Measurements from ENCODE around the gene WWOX. TPM values are rescaled to one million over a fixed set of nuclear protein-coding genes. Genes with fewer than 3 reads are reported as not detected.

Gene WWOX
- total RNA-seq, 2 experiments from 2014 or later = 19.9 to 29.4 TPM

DNA sequence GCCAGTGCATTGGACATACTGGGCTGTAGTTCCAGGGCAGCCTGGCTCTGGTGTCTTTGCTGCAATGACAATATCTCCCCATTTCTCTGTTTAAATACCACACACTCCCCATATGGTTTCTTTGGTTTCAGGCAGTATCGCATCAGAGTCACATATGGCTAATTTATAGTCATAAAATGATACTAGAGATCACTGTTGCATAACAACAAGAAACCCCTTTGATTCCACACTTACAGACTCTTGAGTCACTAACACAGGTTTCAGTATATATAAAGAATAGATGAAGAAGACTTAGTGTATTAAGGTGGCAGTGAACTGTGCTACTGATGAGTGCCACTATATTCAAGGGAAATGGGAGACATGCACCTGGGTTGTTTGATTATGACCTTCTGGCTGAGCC lies 281.6 kb downstream of the WWOX start:
- ATAC-seq = no peak
- CTCF ChIA-PET = no interaction called here
- Mint-ChIP-seq H3K4me3 (no peak overlapping the region), H3K27ac (no peak overlapping the region), H3K27me3 (no peaks in the 10 kb centered on the region), H3K9me3 (ENCODE audit: low read depth) (no peaks in the 10 kb centered on the region), H3K36me3 (ENCODE audit: low read depth) (peaks cover 8% of the 10 kb centered on the region), H3K4me1 (no peaks in the 10 kb centered on the region)
- POLR2A ChIA-PET = no interaction called here
- no peak for DNase-seq
- intact Hi-C loops (cut with DNase I, micrococcal nuclease) = no loop called here

DNA sequence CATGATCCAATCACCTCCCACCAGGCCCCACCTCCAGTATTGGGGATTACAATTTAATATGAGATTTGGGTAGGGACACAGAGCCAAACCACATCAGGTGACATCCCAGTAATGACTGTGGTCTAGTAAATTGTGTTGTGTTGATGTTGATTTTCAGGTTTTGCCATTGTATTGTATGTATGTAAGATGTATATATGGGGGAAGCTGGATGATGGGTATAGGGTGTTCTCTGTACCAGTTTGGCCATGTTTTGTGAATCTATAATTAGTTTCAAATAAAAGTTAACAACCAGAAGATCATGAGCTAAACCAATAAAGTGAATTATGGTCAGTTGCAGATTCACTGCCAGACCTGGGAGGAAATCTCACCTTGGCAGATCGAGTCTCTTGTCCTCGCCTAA lies 283.7 kb downstream of the WWOX start:
- ChIA-PET CTCF (no interaction called here), POLR2A (no interaction called here)
- Mint-ChIP-seq H3K27ac (no peak overlapping the region), H3K27me3 (no peaks in the 10 kb centered on the region), H3K9me3 (ENCODE audit: low read depth) (no peaks in the 10 kb centered on the region), H3K36me3 (ENCODE audit: low read depth) (peaks cover 12% of the 10 kb centered on the region), H3K4me1 (no peaks in the 10 kb centered on the region), H3K4me3 (no peak overlapping the region)
- DNase-seq (no peak), ATAC-seq (no peak)
- intact Hi-C loops (cut with DNase I, micrococcal nuclease) = no loop called here

DNA sequence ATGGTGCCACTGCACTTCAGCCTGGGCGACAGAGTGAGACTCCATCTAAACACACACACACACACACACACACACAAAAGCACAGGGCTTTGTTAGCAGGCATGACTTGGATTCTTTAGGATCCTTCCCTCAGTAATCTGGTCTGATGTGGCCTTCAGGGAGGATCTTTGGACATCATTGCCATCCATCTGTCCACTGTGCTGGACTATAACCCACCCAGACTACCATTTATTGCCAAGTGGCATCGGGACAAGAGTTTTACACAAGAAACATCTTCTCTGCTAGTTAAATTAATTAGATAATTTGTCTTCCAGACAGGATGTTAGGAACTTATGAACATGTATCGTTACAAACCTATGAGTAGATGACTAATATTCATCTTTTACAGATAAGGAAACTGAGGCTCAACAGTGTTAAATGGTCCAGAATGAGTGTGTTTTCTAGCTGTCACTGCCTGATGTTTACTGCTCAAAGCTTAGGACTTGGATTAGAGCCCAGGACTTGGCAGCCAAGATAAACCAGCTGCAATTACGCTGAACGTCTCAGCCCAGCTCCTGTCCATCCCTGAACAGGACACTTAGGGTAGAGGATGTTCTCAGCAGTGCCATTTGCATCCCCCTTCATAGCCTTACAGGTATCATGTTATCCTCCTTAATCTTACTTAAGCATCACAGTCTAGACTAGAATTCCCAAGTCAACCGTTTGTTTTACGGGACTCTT lies 285.8 kb downstream of the WWOX start:
- CTCF ChIA-PET = no interaction called here
- Mint-ChIP-seq H3K27me3 (no peaks in the 10 kb centered on the region), H3K9me3 (ENCODE audit: low read depth) (no peaks in the 10 kb centered on the region), H3K36me3 (ENCODE audit: low read depth) (peaks cover 20% of the 10 kb centered on the region), H3K4me3 (no peak overlapping the region), H3K4me1 (no peaks in the 10 kb centered on the region), H3K27ac (no peak overlapping the region)
- ATAC-seq (no peak), DNase-seq (no peak)
- POLR2A ChIA-PET = no interaction called here
- intact Hi-C loops (cut with DNase I, micrococcal nuclease) = no loop called here

DNA sequence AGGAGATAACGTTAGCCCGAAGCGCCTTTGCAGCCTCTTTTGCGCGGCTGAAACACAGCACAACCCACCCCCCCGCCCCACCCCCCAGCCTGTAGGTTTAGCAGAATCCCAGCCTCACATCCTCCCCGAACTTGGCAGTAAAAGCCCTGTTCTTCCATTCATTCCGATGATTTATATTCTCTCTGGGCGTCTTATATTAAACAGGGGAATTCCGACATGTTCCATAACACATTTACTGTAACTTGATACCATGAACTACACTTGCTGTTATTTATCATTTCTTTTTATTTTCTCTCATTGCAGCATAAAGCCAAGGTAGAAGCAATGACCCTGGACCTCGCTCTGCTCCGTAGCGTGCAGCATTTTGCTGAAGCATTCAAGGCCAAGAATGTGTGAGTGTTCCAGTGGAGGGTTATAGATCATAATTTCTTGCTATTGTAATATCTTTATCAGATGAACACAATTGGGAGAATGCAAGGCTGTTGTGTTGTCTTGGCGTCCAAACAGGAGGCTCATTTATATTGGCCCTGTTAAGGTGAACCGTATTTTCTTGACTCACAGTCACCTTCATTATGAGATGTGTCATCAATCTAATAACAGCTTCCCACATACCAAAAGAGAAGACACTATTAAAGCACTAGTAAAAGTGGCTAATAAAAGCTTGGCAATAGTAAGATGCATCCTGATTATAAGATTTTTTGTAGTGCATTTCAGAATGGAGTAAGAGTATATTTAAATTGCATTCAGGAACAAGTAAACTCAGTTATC lies 287.3 kb downstream of the WWOX start:
- H3K9me3 Mint-ChIP-seq (ENCODE audit: low read depth) = no peaks in the 10 kb centered on the region
- no peak for ATAC-seq
- intact Hi-C loops (cut with DNase I, micrococcal nuclease) = no loop called here

DNA sequence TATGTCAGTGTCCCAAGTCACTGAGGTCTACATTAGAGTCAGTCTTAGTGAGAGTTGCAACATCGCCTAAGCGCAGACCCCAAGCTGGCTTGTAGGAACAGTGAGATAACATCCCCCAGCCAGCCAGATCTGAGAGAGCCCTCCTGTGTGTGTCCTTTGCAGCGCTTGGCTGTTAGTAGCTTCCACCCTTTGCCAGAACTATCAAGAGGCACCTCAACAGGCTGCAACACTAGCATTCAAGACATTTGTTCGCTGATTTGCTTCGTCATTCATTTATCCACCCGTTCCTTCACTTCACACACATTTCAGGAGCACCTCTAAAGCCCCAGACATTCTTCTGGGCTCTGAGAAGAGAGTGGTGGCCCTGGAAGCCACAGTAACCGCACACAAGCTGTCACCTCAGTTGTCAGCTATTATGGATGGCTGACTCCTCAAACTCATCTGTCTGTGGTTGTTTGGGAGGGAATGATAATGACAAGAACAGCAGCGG lies 289.6 kb downstream of the WWOX start:
- H3K27me3 Mint-ChIP-seq = no peaks in the 10 kb centered on the region
- no peaks in the 10 kb centered on the region for H3K9me3 Mint-ChIP-seq (ENCODE audit: low read depth)
- no peak overlapping the region for H3K4me3 Mint-ChIP-seq
- no peak for ATAC-seq
- POLR2A ChIA-PET = no interaction called here
- DNase-seq = no peak
- H3K4me1 Mint-ChIP-seq = no peaks in the 10 kb centered on the region
- CTCF ChIA-PET = interaction anchor here (2.1 kb wide), 1 partner anchor 11 kb away, joined by 6 read pairs; no protein-coding TSS in a partner anchor
- no peak overlapping the region for H3K27ac Mint-ChIP-seq
- intact Hi-C loops (cut with DNase I, micrococcal nuclease) = no loop called here
- peaks cover 20% of the 10 kb centered on the region for H3K36me3 Mint-ChIP-seq (ENCODE audit: low read depth)

More for the DNA sequence above, 287.3 kb downstream of the WWOX start:
- H3K27ac Mint-ChIP-seq = no peak overlapping the region
- no peaks in the 10 kb centered on the region for H3K4me1 Mint-ChIP-seq
- no peak for DNase-seq
- H3K27me3 Mint-ChIP-seq = no peaks in the 10 kb centered on the region
- H3K4me3 Mint-ChIP-seq = no peak overlapping the region
- H3K36me3 Mint-ChIP-seq (ENCODE audit: low read depth) = peaks cover 17% of the 10 kb centered on the region
- POLR2A ChIA-PET = no interaction called here
- CTCF ChIA-PET = no interaction called here

DNA sequence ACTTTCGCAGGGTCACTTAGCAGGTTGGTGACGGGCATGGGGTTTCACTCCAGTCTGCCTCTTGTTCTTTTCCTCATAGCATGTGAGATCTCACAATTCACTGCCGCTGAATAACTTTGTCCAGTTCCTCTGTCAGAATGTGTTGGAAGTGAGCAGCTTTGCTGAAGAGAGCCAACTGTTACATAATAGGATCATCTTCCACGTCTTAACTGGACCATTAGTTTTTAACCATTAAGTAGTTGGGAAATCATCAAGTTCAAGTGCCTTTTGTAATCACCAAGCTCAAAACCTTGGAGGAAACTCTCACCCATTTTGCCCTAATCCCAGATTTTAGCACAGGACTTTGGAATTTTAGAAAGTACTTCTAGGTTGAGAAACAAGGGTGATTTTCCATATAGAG lies 290.6 kb downstream of the WWOX start:
- H3K4me1 Mint-ChIP-seq = no peaks in the 10 kb centered on the region
- POLR2A ChIA-PET = no interaction called here
- CTCF ChIA-PET = interaction anchor here (2.1 kb wide), 1 partner anchor 10 kb away, joined by 6 read pairs; no protein-coding TSS in a partner anchor
- DNase-seq = no peak
- intact Hi-C loops (cut with DNase I, micrococcal nuclease) = no loop called here
- no peaks in the 10 kb centered on the region for H3K27me3 Mint-ChIP-seq
- H3K4me3 Mint-ChIP-seq = no peak overlapping the region
- no peaks in the 10 kb centered on the region for H3K9me3 Mint-ChIP-seq (ENCODE audit: low read depth)
- ATAC-seq = no peak
- H3K36me3 Mint-ChIP-seq (ENCODE audit: low read depth) = peaks cover 22% of the 10 kb centered on the region
- no peak overlapping the region for H3K27ac Mint-ChIP-seq

DNA sequence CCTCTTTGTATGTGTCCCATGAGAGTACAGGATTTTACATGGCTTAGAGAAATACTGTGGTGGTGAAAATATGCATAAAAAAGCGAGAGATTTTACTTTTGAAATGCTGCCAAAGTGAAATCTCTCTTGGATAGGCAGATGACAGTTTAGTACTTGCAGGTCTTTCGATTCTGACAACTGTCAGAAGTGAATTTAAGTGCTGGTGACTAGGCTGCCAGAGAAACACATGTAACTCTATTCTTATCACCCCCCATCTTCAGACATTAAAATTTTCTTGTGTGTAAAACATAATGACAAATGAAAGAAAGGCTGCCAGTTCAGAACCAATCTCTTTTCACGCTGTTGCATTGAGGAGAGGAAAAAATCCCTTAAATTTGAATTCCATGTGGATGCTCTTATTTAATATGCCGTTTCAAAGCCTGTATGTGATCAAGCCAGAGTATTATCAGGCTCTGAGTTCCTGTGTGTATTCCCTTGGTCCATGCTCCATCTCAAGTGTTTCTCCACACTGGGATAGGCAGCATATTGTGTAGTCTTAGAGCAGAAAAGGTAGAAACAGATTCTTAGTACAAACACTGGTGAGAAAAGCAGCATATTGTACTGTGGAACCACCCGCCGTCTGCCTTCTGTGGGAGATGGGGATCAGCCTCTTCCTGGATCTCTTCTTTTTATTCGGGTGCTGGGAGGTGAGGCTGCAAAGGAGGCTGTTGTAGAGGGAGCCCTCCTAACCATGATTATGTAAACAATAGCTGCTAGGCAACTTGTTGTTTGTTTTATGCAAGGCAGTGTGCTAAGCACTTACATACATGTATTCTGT lies 291.3 kb downstream of the WWOX start:
- Mint-ChIP-seq H3K9me3 (ENCODE audit: low read depth) (no peaks in the 10 kb centered on the region), H3K27me3 (no peaks in the 10 kb centered on the region), H3K36me3 (ENCODE audit: low read depth) (peaks cover 22% of the 10 kb centered on the region), H3K4me1 (no peaks in the 10 kb centered on the region), H3K27ac (no peak overlapping the region), H3K4me3 (no peak overlapping the region)
- intact Hi-C loops (cut with DNase I, micrococcal nuclease) = no loop called here
- DNase-seq (no peak), ATAC-seq (no peak)
- ChIA-PET CTCF (interaction anchor here (2.1 kb wide), 1 partner anchor 9 kb away, joined by 6 read pairs; no protein-coding TSS in a partner anchor), POLR2A (no interaction called here)

DNA sequence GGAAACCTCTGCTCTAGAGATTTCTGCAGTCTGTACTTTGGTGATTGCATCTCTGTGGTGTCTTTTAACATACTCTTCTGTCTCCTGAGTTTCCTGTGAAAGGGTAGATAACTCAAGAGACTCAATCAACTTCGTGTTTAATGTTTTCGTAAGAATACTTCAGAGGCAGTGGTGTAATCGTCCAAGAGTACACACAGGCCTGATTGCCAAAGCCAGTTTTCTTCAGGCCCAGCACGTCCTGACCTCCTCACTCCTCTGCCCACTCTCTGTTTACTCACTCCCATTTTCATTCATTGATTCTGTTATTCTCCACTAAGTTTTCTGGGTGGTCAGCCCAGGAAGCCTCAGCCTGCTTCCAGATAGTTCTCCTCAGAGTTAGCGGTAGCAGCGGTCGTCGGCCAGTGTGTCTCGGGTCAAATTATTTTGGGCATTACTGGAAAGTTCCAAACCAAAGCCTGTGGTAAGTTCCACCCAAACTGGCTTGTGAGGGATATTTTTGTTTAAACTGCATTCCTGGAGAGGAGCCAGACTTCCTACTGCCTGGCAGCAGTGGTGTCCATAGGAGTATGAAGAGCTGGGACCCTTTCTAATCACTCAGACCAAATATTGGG lies 293.2 kb downstream of the WWOX start:
- no peak for ATAC-seq
- H3K4me3 Mint-ChIP-seq = no peak overlapping the region
- H3K4me1 Mint-ChIP-seq = no peaks in the 10 kb centered on the region
- DNase-seq = no peak
- peaks cover 18% of the 10 kb centered on the region for H3K36me3 Mint-ChIP-seq (ENCODE audit: low read depth)
- H3K27ac Mint-ChIP-seq = no peak overlapping the region
- intact Hi-C loops (cut with DNase I, micrococcal nuclease) = no loop called here
- H3K27me3 Mint-ChIP-seq = no peaks in the 10 kb centered on the region
- ChIA-PET POLR2A (no interaction called here), CTCF (interaction anchor here (1.2 kb wide), 1 partner anchor 49 kb away, joined by 3 read pairs; no protein-coding TSS in a partner anchor)
- no peaks in the 10 kb centered on the region for H3K9me3 Mint-ChIP-seq (ENCODE audit: low read depth)

DNA sequence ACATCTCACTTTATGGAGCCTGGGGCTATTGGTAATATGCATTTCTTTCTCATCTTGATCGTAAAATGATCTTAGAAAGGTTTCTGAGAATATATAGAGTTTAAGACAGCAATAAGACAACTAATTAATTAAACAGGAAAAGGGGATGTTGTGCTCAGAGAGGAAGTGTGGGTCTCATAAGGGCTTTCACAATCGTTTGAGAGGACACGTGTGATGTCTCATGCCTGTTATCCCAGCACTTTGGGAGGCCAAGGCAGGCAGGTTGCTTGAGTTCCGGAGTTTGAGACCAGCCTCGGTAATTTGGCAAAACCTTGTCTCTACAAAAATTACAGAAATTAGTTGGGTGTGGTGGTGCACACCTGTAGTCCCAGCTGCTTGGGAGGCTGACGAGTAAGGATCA lies 295.6 kb downstream of the WWOX start:
- intact Hi-C loops (cut with DNase I, micrococcal nuclease) = no loop called here
- DNase-seq (no peak), ATAC-seq (no peak)
- Mint-ChIP-seq H3K27ac (no peak overlapping the region), H3K9me3 (ENCODE audit: low read depth) (no peaks in the 10 kb centered on the region), H3K36me3 (ENCODE audit: low read depth) (peaks cover 11% of the 10 kb centered on the region), H3K4me3 (no peak overlapping the region), H3K27me3 (no peaks in the 10 kb centered on the region), H3K4me1 (no peaks in the 10 kb centered on the region)
- CTCF ChIA-PET = no interaction called here
- POLR2A ChIA-PET = no interaction called here

DNA sequence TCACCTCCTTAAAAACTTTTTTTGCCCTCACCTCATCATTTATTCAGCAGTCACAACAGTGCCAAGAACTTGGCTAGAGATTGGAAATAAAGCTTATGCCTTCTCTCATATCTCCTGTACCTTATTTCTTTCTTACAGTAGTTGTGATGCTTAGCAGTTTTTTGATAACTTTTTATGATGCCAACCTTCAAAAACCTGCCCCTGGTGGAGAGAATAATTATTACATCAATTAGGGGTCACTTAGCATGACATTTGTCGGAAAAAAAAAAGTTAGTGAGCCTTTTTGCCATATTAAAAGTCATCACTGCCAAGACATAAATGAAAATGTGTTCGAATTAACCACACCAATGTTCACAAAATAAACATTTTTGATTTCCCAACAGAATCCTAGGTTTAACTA lies 296.6 kb downstream of the WWOX start:
- H3K9me3 Mint-ChIP-seq (ENCODE audit: low read depth) = no peaks in the 10 kb centered on the region
- ATAC-seq (no peak), DNase-seq (no peak)
- ChIA-PET CTCF (interaction anchor here (0.7 kb wide), 1 partner anchor 573 kb away, joined by 4 read pairs; no protein-coding TSS in a partner anchor), POLR2A (no interaction called here)
- H3K27ac Mint-ChIP-seq = no peak overlapping the region
- no peak overlapping the region for H3K4me3 Mint-ChIP-seq
- H3K27me3 Mint-ChIP-seq = no peaks in the 10 kb centered on the region
- intact Hi-C loops (cut with DNase I, micrococcal nuclease) = no loop called here
- peaks cover 9% of the 10 kb centered on the region for H3K36me3 Mint-ChIP-seq (ENCODE audit: low read depth)
- H3K4me1 Mint-ChIP-seq = no peaks in the 10 kb centered on the region

DNA sequence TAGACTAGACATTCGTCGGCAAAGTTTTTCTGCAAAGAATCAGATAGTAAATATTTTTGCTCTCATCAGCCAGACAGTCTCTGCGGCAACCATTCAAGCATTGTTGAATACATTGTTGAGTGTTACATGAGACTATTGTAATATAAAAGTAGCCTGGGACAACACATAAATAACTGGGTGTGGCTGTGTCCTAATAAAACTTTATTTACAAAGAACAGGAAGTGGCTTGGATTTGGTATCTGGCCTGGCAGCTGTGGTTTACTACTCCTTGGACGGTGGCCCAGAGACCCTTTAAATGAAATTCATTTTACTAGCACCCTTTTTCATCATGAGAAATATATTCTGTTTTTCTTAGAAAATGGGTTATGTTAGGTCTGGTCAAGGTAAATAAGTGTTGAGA lies 297.2 kb downstream of the WWOX start:
- Mint-ChIP-seq H3K27me3 (no peaks in the 10 kb centered on the region), H3K27ac (no peak overlapping the region), H3K4me3 (no peak overlapping the region), H3K4me1 (no peaks in the 10 kb centered on the region), H3K9me3 (ENCODE audit: low read depth) (no peaks in the 10 kb centered on the region), H3K36me3 (ENCODE audit: low read depth) (peaks cover 9% of the 10 kb centered on the region)
- POLR2A ChIA-PET = no interaction called here
- intact Hi-C loops (cut with DNase I, micrococcal nuclease) = no loop called here
- no peak for ATAC-seq
- CTCF ChIA-PET = interaction anchor here (0.7 to 1.0 kb wide), 4 partner anchors 37 to 572 kb away, joined by 3 to 4 read pairs (median 4); no protein-coding TSS in a partner anchor
- no peak for DNase-seq
